Vagina (tissue), 2 donors: Measurements from ENCODE around the gene PGAM1.

Experiments used
- CTCF ChIP-seq, 3 experiments: fragments of 450-650 bp in 2 of 3; fragments of 200-600 bp in 1 of 3; sonication (generic) in 1 of 3; IDR thresholded peaks; one replicate each; pipeline ENCODE4 v1.5.1; 2017 to 2019; ENCODE audit warnings: antibody characterized with exemption in 3 of 3, mild to moderate bottlenecking in 2 of 3, moderate library complexity in 2 of 3
- POLR2A ChIP-seq, 2 donors: fragments of 450-650 bp; IDR thresholded peaks; one replicate each; pipeline ENCODE4 v1.6.1; 2017; ENCODE audit warnings: antibody characterized with exemption in 2 of 2, mild to moderate bottlenecking in 2 of 2, moderate library complexity in 2 of 2
- POLR2AphosphoS5 ChIP-seq, 2 donors: sonication (generic); formaldehyde crosslinking; IDR thresholded peaks; one replicate each; pipeline ENCODE4 v1.9.0; 2017; ENCODE audit warnings: antibody characterized with exemption in 2 of 2, mild to moderate bottlenecking in 2 of 2, low read depth in 1 of 2; ENCODE audit not compliant: insufficient read depth in 1 of 2

- no peak for TF ChIP-seq CTCF (IDR thresholded peaks at IDR 0.05)
- no peak for TF ChIP-seq POLR2A (IDR thresholded peaks at IDR 0.05)
- peak; percentile 57 to 91 for TF ChIP-seq POLR2AphosphoS5 (IDR thresholded peaks at IDR 0.05; ENCODE audit: insufficient read depth in 1 of 2, low read depth in 1 of 2)
Measured at GRCh38 chr10:97400665-97401454, 25.1 kb upstream of the PGAM1 start, which contains the start of gene RRP12.
